HG02981 (cell line): ENCODE measurements around the gene CAMKK1.

ENCODE experiments used
- ATAC-seq: cut with Tn5 transposase; IDR thresholded peaks from one replicate; pipeline ENCODE4 v1.9.1; 2021; ENCODE audit warnings: mild to moderate bottlenecking, moderate library complexity; ENCODE audit not compliant: unreplicated experiment

The CAMKK1 gene

DNA sequence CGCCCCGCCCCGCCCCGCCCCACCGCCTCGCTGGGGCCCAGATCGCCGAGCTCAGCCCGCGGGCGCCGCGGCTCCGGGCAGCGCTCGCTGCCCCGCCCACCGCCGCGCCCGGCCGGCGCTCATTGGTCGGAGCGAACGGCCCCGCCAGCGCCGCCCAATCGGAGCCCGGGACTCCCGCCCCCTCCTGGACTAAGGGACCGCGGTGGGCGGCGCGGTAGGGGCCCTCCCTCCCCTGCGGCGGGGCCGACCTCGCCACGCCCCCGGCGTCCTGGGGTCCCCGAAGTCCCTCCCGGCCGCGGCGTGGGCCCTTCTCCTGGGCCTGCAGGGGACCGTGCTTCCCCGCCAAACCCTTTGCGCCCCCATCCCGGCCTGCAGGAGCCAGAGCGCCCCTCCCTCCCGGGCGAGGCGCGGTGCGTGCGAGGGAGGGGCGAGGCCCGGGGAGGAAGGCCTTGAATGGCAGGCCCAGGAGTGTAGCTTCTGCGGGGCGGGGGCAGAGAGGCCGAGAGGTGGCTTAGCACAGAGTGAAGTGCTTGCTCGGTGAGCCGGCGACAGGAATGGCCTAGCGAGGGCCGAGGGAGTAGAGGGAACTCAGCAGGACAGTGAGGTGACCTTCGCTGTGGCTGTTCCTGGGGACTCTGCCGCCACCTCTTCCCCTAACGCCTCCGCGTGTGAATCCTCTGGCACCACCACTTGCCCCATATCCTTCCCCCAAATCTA, at the start of gene CAMKK1:
Gene CAMKK1, minus strand, starts transcription at position 51 of the 717 bp plus-strand sequence. CDS start 7,366 bp downstream, outside the sequence.
- peak; percentile 86 for ATAC-seq

DNA sequence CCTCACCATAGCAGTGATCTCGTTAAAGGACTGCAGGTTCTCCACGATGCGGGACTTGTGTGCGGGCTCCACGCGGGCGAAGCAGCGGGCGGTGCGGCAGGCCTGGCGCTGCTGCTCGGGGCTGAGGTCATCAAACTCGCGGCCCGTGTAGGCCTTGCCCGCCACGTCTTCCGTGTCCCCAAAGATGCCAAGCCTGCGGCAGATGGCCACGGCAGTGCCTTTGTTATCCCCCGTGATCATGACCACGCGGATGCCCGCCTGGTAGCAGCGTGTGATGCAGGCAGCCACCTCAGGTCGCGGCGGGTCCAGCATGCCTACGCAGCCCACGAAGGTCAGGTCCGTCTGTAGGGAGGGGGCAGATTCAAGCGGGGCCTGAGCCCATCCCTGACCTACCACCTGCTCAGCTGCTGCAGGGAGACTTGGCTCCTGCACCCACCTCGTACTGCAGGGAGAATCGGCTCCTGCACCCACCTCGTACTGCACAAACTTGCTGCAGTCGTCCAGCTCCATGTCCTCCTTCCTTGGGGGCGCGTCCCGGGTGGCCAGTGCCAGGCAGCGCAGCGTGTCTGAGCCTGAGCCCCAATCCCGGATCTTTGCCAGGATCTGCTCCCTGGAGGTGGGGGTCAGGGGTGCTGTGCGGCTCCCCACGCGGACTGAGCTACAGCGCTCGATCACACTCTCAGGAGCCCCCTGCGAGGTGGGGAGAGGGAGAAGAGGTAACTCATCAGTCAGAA, 48.3 kb upstream of the CAMKK1 start:
- no peak for ATAC-seq

DNA sequence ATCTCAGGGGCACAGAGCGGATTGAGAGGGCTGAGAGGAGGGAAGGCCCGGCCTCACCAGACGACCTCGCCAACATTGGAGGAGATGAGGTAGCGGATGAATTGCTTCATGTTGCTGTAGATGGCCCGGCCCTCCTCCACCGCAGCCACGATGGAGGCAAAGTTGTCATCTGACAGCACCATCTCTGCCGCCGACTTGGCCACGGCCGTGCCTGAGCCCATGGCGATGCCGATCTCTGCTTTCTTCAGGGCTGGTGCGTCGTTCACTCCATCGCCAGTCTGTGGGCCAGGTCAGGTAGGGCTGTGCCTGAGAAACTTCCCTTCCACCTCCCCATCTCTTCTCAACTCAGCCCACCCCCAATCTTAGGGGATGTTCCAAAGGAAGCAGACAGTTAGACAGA, 44.5 kb upstream of the CAMKK1 start:
- no peak for ATAC-seq

- ATAC-seq, result no peak
Observed at GRCh38 chr17:3935825-3936355, 43.0 kb upstream of the CAMKK1 start.

GRCh38 chr17:3935140-3935542, 42.3 kb upstream of the CAMKK1 start:
- ATAC-seq, result no peak

DNA sequence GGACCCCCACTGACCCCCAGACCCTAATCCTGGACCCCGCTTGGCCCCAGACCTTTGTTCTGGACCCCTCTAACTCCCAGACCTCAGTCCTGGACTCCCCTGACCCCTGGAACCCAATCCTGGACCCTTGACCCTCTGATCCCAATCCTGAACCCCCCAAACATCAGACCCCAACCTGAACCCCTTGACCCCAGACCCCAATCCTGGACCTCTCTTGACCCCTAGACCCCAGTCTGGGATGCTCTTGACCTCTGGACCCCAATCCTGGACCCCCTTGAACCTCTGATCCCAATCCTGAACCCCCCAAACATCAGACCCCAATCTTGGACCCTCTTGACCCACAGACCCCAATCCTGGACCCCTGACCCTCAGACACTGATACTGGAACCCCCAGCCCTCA, 36.9 kb upstream of the CAMKK1 start:
- ATAC-seq, result no peak

- no peak for ATAC-seq
Observed at GRCh38 chr17:3929181-3929580, 36.3 kb upstream of the CAMKK1 start.

GRCh38 chr17:3928406-3928805, 35.6 kb upstream of the CAMKK1 start:
- no peak for ATAC-seq

DNA sequence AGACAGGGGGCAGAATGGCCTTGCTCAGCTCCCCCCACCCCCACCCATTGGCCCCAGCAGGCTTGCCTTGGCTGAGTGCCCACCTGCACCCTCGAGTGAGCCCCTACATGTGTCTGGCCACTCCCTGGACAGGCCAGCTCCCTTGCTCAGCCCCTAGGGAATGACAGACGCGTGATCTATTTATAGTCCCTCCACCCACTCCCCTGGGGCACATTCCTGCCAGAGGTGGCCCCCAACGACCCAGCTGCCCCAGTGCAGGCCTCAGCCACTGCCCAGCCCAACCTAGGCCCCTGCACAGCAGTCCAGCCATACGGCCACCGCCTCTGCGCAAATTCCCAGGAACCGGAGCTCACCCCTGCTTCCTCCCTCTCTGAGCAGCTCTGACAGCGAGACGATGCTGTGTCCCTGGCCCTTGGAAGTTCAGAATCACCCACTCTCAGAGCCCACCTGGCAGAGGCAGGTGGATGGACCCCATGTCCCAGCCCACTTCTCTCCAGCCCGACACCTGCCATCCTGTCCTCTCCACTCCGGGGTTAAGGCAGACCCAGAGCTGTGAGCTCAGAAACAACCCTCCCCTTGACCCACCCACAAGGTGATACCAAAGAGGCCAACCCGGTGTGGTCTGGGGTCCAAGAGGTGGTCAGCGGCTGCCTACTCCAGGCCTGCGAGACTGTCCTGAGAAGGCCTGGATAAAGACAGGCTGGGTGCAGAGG, 34.9 kb upstream of the CAMKK1 start:
- no peak for ATAC-seq

DNA sequence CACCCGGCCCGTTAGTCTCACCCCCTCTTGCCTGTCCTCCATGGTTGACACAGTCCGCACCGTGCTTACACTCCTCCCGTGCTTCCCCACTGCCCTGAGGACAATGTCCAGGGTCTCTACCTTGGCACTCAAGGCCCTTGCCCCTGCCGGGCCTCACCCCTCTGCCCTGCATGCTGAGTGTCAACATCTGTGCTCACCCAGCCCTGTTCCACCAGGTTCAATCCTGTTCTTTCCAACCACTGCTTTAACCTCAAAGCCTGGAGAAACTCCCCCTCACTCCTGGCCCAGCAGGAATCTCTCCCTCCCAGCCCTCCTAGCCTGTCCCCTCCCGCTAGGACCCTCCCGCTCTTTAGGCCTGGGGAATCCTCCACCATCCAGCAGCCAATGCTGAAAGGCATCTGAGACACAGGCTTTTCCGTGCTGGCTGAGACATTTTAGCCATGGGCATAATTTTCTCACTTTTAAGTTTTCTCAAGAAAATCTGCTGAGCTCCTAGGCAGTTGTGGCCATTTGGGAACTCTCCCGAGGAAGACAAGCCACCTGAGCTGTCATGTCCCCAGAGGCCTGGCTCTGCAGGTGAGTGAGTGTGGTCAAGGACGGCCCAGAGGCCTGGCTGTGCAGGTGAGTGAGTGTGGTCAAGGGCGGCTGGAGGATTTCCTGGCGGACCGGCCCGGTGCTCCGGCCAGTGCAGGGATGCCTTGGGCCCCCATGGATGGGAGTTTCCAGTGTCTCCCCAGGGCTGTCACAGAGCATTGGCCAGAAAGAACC, 34.2 kb upstream of the CAMKK1 start:
- ATAC-seq, result no peak

GRCh38 chr17:3925684-3926485, 33.0 kb upstream of the CAMKK1 start:
- ATAC-seq, result no peak

DNA sequence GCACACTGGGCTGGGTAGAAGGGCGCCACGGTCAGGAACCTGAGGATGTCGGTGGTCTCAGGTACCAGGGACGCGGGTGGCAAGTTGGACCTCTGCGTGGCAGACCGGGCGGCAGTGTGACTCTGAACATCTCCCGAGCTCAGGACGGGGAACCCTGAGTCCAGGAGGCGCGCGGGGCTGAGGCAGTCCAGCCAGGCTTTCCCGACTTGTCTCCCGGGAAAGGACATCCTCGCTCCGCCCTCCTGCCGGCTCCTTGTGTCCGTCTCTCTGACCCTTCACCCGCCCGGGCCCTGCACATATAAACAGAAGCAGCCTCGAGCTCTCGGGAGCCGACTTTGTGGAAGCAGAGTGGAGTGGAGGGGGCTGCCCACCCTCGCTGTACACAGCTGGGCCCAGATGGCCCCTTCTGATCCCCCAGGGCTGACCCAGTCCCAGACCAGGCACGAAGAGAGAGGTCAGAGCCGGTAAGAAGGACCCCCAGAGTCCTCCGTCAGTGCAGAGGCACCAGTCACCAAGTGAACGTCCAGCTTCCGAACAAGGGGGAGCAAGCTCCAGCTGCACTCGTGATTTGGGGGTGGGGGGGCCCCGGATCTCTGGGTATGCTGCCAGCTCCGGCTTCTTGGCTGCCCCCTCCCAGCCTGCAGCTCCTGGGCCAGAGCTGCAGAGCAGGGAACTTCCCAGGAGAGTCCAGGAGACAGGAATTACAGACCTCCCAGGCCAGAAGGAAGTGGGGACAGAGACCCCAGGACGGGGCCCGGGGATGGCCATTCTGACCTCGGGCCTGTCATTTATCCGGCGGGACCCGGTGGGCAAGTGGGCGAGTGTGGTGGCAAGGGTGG, 31.9 kb upstream of the CAMKK1 start:
- ATAC-seq, result no peak

DNA sequence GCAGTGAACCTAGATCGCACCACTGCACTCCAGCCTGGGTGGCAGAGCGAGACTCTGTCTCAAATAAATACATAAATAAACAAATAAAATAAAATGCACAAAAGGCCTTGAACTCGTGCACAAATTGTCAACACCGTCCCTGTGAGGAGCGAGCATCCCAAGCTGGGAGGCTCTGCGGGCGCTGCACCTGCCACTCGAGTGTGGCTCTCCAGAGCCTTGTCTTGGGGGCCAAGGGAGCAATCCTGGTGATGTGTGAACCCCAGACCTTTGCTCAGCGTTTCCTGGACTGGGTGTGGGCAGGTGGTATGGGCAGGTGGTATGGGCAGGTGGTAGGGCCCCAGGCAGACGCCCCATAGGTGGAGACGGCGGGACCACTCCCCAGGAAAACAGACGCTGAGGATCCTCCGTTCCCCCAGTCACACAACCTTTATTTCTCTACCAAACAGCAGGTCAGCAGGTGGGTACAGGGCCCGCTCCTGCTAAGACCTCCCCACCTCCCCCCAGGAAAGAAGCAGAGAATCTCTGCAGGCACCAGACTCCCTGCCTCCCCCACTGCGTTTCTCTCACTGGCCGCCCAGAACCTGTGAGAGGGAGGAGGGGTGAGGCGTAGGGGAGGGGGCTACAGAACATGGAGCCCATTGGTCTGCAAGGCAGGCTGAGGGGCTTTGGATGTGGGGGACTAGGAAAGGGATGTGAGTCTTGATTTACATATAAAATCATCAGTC, 30.8 kb upstream of the CAMKK1 start:
- ATAC-seq, result no peak

DNA sequence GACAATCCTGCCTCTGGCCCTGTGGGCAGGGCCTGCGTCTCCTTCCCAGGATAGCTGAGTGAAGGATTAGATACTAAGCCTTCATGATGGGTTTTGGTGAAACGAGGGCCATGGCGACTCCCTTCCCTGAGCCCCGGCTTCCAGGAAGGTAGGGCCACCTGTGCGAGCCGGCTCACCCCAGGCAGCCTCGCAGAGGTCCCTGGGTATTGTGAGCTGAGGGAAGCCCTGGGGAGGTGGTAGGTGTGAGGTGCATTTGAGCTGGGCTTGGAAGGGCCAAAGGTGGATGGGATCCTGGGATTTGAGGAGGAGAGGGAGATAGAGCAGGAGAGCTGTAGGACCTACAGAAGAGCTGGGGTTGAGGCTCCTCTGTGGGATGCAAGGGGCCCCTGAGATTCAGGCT, 29.9 kb upstream of the CAMKK1 start:
- ATAC-seq, result no peak

GRCh38 chr17:3921502-3922319, 28.9 kb upstream of the CAMKK1 start:
- ATAC-seq, result no peak

- ATAC-seq, result no peak
Observed at GRCh38 chr17:3921006-3921405, 28.2 kb upstream of the CAMKK1 start.

GRCh38 chr17:3919123-3919624, 26.3 kb upstream of the CAMKK1 start:
- ATAC-seq, result no peak
